K562 (cell line): ENCODE results near the gene BBLN. TPM values are rescaled to one million over a fixed set of nuclear protein-coding genes. Genes with fewer than 3 reads are reported as not detected.

Experiments used
- ESRRA ChIP-seq: fragments of 450-650 bp; IDR thresholded peaks from 2 replicates; pipeline ENCODE4 v1.6.1; 2014; ENCODE audit warnings: low read depth, mild to moderate bottlenecking, moderate library complexity, borderline replicate concordance
- FOXA3 ChIP-seq, 2 experiments: fragments of 450-650 bp in 1 of 2; sonication (generic) in 1 of 2; formaldehyde crosslinking; IDR thresholded peaks in 1 of 2; conservative IDR thresholded peaks in 1 of 2; 2 replicates each; pipeline versions ENCODE4 v1.4.0 to v1.8.0; 2020 to 2022; ENCODE audit warnings: mild to moderate bottlenecking in 2 of 2, missing genetic modification reagents in 1 of 2
- HDAC6 ChIP-seq: IDR thresholded peaks from 2 replicates; pipeline ENCODE4 v1.6.1; 2012; ENCODE audit warnings: low read depth, mild to moderate bottlenecking, control low read depth, inconsistent platforms, low read length, moderate library complexity
- HNRNPK ChIP-seq: fragments of 200-400 bp; formaldehyde crosslinking; IDR thresholded peaks from one replicate; pipeline ENCODE4 v1.6.1; 2018; ENCODE audit warnings: mild to moderate bottlenecking, low read depth, low read length; ENCODE audit not compliant: poor library complexity, severe bottlenecking
- MIER1 ChIP-seq: fragments of 450-650 bp; IDR thresholded peaks from 2 replicates; pipeline ENCODE4 v1.6.1; 2016; ENCODE audit warnings: antibody characterized with exemption, mild to moderate bottlenecking, low read depth
- NBN ChIP-seq: fragments of 450-650 bp; IDR thresholded peaks from 2 replicates; pipeline ENCODE4 v1.6.1; 2016; ENCODE audit warnings: low read depth, mild to moderate bottlenecking
- NFXL1 ChIP-seq: fragments of 450-650 bp; formaldehyde crosslinking; IDR thresholded peaks from 2 replicates; pipeline ENCODE4 v1.4.0; 2021; ENCODE audit warnings: mild to moderate bottlenecking
- POLR3A ChIP-seq: IDR thresholded peaks from 2 replicates; pipeline ENCODE4 v1.6.1; 2011; ENCODE audit warnings: borderline replicate concordance, mild to moderate bottlenecking, moderate library complexity; ENCODE audit not compliant: insufficient read length, insufficient read depth; ENCODE audit errors: extremely low read depth
- PPARD ChIP-seq: fragments of 250-450 bp; sonication (Bioruptor Pico); IDR thresholded peaks from 2 replicates; pipeline ENCODE4 v1.8.0; 2022; ENCODE audit warnings: inconsistent platforms, mild to moderate bottlenecking, moderate library complexity
- PTBP1 ChIP-seq: fragments of 200-400 bp; formaldehyde crosslinking; IDR thresholded peaks from 2 replicates; pipeline ENCODE4 v1.6.1; 2017; ENCODE audit warnings: low read depth, low read length
- RAD51 ChIP-seq: fragments of 450-650 bp; IDR thresholded peaks from 2 replicates; pipeline ENCODE4 v1.7.1; 2016; ENCODE audit warnings: low read depth, mild to moderate bottlenecking, borderline replicate concordance
- RB1 ChIP-seq: fragments of 450-650 bp; IDR thresholded peaks from 2 replicates; pipeline ENCODE4 v1.6.1; 2017; ENCODE audit warnings: low read depth, mild to moderate bottlenecking
- RBFOX2 ChIP-seq: fragments of 200-400 bp; formaldehyde crosslinking; IDR thresholded peaks from 2 replicates; pipeline ENCODE4 v1.6.1; 2017; ENCODE audit warnings: low read depth, mild to moderate bottlenecking, low read length, moderate library complexity
- RBM15 ChIP-seq: fragments of 200-400 bp; formaldehyde crosslinking; IDR thresholded peaks from 2 replicates; pipeline ENCODE4 v1.6.1; 2018; ENCODE audit warnings: mild to moderate bottlenecking, low read length, moderate library complexity; ENCODE audit not compliant: insufficient read depth
- SMC3 ChIP-seq: conservative IDR thresholded peaks from 2 replicates; pipeline ENCODE4 v1.6.1; 2011; ENCODE audit warnings: low read depth, low read length, improper control_type of control experiment; ENCODE audit not compliant: insufficient read depth
- TOE1 ChIP-seq, 2 experiments: fragments of 450-650 bp in 1 of 2; sonication (generic) in 1 of 2; formaldehyde crosslinking in 1 of 2; IDR thresholded peaks; 2 replicates each; pipeline versions ENCODE4 v1.7.1 to v1.8.0; 2016 to 2022; ENCODE audit warnings: borderline replicate concordance in 2 of 2, mild to moderate bottlenecking in 2 of 2, antibody characterized with exemption in 1 of 2, inconsistent platforms in 1 of 2, low read depth in 1 of 2, missing genetic modification reagents in 1 of 2, moderate library complexity in 1 of 2
- ZBTB17 ChIP-seq: fragments of 450-650 bp; formaldehyde crosslinking; IDR thresholded peaks from 2 replicates; pipeline ENCODE4 v1.4.0; 2020; ENCODE audit warnings: mild to moderate bottlenecking
- ZNF668 ChIP-seq: fragments of 250-450 bp; sonication (Bioruptor Pico); IDR thresholded peaks from 2 replicates; pipeline ENCODE4 v1.8.0; 2022; ENCODE audit warnings: mild to moderate bottlenecking, inconsistent platforms
- ZNF695 ChIP-seq: fragments of 450-650 bp; formaldehyde crosslinking; IDR thresholded peaks from 2 replicates; pipeline ENCODE4 v1.4.0; 2020; ENCODE audit warnings: mild to moderate bottlenecking, moderate library complexity
- ZNF830 ChIP-seq: fragments of 250-450 bp; sonication (Bioruptor Pico); IDR thresholded peaks from 2 replicates; pipeline ENCODE4 v1.5.0; 2021; ENCODE audit warnings: mild to moderate bottlenecking
- polyA plus RNA-seq, 8 experiments: library from polyadenylated mRNA; depleted of rRNA in 4 of 8; stranded (reverse) in 5 of 8; unstranded in 3 of 8; fragments of >200 nt; fragmentation: Nextera tagmentation in 2 of 8; fragmentation: Illumina TruSeq in 1 of 8; extraction: Ambion mirVana in 2 of 8; extraction: Trizol in 1 of 8; gene quantifications; 2 replicates each; pipeline versions ENCODE4 v1.2.1 to v1.2.3, GENCODE V29; 2011 to 2014; ENCODE audit warnings: inconsistent platforms in 1 of 8, missing spikeins in 1 of 8
- total RNA-seq, 7 experiments: library from RNA; depleted of rRNA in 6 of 7; stranded (reverse); fragments of >200 nt in 6 of 7; fragmentation: Illumina TruSeq in 2 of 7; extraction: Trizol in 2 of 7; gene quantifications; 2 replicates each; pipeline versions ENCODE4 v1.2.1 to v1.2.3, GENCODE V29; 2011 to 2021; ENCODE audit warnings: low replicate concordance in 1 of 7
- TF ChIP-seq, protein P1 (sequence below): fragments of 450-650 bp; IDR thresholded peaks from one replicate; pipeline ENCODE4 v1.6.1; 2018; ENCODE audit warnings: mild to moderate bottlenecking, moderate library complexity; ENCODE audit not compliant: partially characterized antibody
- TF ChIP-seq, protein P2 (sequence below): sonication (generic); formaldehyde crosslinking; IDR thresholded peaks from 2 replicates; pipeline ENCODE4 v1.8.0; 2022; ENCODE audit warnings: mild to moderate bottlenecking, missing genetic modification reagents
- TF ChIP-seq, protein P3 (sequence below): fragments of 450-650 bp; formaldehyde crosslinking; IDR thresholded peaks from 2 replicates; pipeline ENCODE4 v1.4.0; 2020; ENCODE audit warnings: mild to moderate bottlenecking

Gene BBLN
- total and polyA plus RNA-seq, 9 of the 15 experiments (the other 6 are each of a cell fraction or from before 2014, with no cell fraction given) = 4.2 to 331 (median 87.1) TPM

DNA sequence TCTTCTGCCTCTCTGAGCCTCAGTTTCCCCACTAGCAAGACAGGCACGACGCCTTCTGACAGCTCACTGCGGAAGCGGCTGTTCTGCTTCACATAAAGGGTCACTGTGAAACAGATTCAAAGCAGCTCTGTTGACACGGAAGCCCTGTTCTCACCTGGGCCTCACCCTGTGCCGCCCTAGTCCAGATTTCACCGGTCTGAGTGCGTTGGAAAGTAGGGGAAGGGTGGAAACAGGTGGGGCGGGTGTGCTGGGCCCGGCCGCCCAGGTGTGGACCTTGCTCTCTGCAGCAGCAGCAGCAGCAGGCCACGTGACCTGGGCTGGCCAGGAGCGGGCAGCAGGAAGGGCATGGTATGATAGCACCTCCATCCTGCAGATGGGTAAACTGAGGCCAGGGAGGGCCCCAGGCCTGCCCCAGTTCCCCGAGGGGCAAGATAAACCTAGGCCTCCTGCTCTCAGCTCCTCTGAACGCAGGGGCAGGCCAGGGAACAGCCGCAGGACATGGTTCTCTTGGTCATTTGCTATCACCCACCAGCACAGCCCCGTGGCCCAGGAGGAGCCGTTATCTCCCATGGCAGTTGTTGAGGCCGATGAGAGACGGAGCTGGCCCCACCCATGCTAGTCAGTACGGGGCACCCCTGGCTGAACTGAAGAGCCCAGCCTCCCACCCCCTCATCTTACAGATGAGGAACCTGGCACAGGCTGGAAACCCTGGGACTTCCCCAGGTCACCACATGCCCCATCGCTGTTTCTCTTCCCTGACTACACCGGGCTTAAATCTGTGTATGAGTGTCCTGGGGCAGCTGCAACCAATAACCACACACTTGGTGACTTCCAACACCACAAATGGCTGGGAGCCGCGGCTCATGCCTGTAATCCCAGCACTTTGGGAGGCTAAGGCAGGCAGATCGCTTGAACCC is 44.6 kb upstream of the BBLN start (continued):
- TF ChIP-seq RB1 = peak; percentile 55; the same call in 1 of the 2 replicates
- TF ChIP-seq HNRNPK = no peak
- 0 out of 2 replicates have a peak, but pooled peaks have one; percentile 15 for TF ChIP-seq ZBTB17 (CRISPR knock-in tag)
- TF ChIP-seq NFXL1 (CRISPR knock-in tag) = no peak
- 0 out of 2 replicates have a peak, but pooled peaks have one; percentile 24 for TF ChIP-seq ZNF830
- TF ChIP-seq, protein P1, sequence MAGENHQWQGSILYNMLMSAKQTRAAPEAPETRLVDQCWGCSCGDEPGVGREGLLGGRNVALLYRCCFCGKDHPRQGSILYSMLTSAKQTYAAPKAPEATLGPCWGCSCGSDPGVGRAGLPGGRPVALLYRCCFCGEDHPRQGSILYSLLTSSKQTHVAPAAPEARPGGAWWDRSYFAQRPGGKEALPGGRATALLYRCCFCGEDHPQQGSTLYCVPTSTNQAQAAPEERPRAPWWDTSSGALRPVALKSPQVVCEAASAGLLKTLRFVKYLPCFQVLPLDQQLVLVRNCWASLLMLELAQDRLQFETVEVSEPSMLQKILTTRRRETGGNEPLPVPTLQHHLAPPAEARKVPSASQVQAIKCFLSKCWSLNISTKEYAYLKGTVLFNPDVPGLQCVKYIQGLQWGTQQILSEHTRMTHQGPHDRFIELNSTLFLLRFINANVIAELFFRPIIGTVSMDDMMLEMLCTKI = no peak
- peak; percentile 81 for TF ChIP-seq RAD51
- TF ChIP-seq ZNF695 (CRISPR knock-in tag) = no peak
- no peak for TF ChIP-seq HDAC6
- TF ChIP-seq MIER1 = no peak
- TF ChIP-seq ESRRA = 0 out of 2 replicates have a peak, but pooled peaks have one; percentile 19
- TF ChIP-seq ZNF668 (CRISPR knock-in tag) = no peak
- TF ChIP-seq NBN = 0 out of 2 replicates have a peak, but pooled peaks have one; percentile 55
- TF ChIP-seq RBFOX2 = peak; percentile 55
- no peak for TF ChIP-seq POLR3A
- 0 out of 2 replicates have a peak, but pooled peaks have one; percentile 18 for TF ChIP-seq SMC3
- TF ChIP-seq PPARD (CRISPR knock-in tag) = no peak
- TF ChIP-seq, protein P2, sequence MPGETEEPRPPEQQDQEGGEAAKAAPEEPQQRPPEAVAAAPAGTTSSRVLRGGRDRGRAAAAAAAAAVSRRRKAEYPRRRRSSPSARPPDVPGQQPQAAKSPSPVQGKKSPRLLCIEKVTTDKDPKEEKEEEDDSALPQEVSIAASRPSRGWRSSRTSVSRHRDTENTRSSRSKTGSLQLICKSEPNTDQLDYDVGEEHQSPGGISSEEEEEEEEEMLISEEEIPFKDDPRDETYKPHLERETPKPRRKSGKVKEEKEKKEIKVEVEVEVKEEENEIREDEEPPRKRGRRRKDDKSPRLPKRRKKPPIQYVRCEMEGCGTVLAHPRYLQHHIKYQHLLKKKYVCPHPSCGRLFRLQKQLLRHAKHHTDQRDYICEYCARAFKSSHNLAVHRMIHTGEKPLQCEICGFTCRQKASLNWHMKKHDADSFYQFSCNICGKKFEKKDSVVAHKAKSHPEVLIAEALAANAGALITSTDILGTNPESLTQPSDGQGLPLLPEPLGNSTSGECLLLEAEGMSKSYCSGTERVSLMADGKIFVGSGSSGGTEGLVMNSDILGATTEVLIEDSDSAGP (CRISPR knock-in tag) = no peak
- TF ChIP-seq PTBP1 = peak; percentile 66; the same call in 1 of the 2 replicates
- TF ChIP-seq RBM15 = no peak
- TF ChIP-seq TOE1 (IDR thresholded peaks at IDR 0.05; ENCODE audit: borderline replicate concordance) = 0 out of 2 replicates have a peak, but pooled peaks have one; percentile 72
- TF ChIP-seq TOE1 (CRISPR knock-in tag; IDR thresholded peaks at IDR 0.05; ENCODE audit: borderline replicate concordance, low read depth) = no peak
- TF ChIP-seq, protein P3, sequence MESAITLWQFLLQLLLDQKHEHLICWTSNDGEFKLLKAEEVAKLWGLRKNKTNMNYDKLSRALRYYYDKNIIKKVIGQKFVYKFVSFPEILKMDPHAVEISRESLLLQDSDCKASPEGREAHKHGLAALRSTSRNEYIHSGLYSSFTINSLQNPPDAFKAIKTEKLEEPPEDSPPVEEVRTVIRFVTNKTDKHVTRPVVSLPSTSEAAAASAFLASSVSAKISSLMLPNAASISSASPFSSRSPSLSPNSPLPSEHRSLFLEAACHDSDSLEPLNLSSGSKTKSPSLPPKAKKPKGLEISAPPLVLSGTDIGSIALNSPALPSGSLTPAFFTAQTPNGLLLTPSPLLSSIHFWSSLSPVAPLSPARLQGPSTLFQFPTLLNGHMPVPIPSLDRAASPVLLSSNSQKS (CRISPR knock-in tag) = no peak
- TF ChIP-seq FOXA3 (CRISPR knock-in tag; conservative IDR thresholded peaks at IDR 0.05 in 1 of 2, IDR thresholded peaks at IDR 0.05 in 1 of 2) = no peak; a peak in 1 of 4 replicates
